ENCODE results near the gene PTCH1.

Gene PTCH1

DNA sequence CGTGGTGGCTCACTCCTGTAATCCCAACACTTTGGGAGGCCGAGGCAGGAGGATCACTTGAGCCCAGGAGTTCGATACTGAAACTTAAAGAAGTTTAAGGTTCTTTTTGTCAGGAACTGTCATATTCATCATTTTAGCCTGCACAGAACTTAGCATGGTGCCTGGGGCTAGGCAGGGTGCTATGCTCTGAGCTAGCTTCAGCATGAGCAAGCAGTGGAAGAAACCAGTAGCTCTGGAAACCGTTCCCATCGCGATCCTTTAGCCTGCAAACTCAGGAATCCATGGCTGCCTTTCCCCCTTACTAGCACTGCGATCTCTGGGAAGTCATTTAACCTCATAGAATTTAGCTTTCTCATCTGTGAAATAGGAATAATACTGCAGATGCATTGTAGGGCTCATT lies 80.4 kb downstream of the PTCH1 start:
- DNase-seq: no peak

DNA sequence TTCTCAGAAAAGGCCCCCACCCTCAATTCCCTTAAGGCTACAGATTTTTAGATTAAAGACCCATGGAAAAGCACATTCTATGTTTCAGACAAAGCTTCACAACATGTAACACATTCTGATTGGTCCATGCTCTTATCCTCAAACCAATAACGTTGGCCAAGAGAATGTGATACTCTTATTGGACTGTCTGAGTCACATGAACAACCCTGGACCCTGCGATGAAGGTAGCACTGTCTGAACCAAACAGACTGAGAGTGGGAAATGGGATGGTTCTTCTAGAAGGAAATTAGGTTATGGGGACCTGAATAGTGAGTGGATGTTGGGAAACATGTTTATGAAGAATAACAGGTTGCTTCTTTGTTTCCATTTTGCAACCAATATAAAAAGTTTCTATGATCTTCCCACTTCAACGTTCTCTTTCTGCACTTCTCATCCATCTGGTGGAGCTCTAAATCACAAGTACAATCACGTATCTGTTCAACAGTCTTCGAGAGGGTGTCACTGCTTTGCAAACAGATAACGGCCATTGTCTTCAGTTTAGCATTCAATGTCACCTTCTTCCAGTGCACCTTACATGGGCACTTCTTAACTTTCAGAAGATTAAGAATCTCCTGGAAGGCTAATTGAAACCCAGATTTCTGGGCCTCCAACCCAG lies 81.6 kb downstream of the PTCH1 start:
- no peak for DNase-seq

DNA sequence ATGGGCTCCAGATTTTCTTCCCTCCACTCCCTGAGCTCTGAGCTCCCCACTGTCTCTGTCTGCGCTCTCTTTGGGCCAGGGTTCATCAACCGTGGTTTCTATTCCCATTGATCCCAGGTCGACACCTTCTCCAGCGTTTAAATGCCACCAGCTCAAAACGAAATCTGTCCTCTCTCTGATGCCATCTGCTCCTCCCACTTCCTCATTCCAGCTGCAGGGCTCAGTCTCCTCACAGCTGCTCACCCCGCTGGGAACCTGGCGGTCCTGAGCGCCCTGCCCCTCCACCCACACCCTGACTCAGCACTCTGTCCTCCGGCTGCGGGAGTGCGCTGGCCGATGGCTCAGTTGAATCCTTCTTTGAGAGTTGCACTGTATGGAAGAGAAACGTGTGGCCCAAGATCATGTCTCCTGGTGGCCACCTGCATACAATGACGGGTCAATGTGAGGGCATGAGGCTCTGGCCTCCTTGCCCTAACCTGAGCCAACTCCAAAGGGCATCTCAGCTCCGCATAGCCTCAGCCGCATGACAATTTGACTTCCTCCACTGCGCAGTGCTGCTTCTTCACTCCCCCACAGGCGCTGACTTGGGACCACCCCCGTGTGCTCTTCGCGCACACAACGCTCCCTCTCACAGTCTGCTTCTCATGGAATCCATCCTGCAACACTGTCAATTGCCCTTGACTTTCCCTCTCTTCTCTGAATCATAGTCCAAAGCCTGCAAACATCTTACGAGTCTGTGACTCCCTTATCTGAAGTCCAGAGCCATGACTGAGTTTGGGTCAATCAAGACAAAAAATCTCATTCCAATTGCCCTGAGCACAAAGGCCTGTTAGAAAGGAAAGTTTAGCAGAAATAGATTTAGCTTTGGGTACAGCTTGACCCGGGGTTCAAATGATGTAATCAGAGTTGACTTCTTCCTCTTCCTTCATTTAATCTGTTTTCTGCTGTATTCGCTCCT lies 82.4 kb downstream of the PTCH1 start:
- no peak for DNase-seq

- no peak for DNase-seq
Observed at GRCh38 chr9:95433096-95433819, 83.5 kb downstream of the PTCH1 start.

GRCh38 chr9:95431286-95431685 lies 85.5 kb downstream of the PTCH1 start:
- no peak for DNase-seq

GRCh38 chr9:95429948-95430620 lies 86.7 kb downstream of the PTCH1 start:
- no peak for DNase-seq

DNA sequence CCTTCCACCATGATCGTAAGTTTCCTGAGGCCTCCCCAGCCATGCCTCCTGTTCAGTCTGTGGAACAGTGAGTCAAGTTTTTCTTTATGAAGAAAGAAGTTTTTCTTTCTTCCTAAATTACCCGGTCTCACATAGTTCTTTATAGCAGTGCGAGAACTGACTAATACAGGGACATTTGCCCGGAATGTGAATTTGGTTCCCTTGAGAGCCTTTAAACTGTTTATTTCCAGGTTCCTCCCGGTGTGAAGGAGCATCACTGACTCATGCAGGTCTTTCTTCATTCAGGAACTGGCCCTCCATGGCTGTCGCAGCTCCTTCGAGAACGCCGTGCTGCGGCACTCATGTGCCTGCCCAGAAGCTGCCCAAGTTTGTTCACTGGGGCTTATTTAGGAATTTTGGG lies 87.7 kb downstream of the PTCH1 start:
- DNase-seq: no peak

- no peak for DNase-seq
Observed at GRCh38 chr9:95425910-95426551, 90.7 kb downstream of the PTCH1 start.

GRCh38 chr9:95422650-95423049 lies 94.1 kb downstream of the PTCH1 start:
- DNase-seq: no peak

DNA sequence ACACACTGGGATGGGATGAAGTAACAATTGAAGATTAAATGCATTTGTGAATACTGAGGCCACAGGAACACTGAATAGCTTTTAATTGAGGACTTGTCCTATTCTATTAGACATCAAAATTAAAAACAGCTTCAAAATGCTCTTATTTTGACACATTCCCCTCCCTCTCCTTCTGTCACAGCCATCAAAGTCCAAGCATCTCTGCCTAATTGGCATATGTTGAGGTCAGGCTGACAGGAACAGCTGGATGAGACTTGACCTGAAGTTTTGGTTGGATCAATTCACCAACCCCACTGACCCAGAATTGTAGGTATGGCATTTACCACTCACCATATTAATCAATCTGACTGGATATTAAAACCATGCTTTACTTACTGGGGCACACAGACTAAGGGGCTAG lies 96.3 kb downstream of the PTCH1 start:
- DNase-seq: no peak

- no peak for DNase-seq
Observed at GRCh38 chr9:95419444-95419843, 97.3 kb downstream of the PTCH1 start.

DNA sequence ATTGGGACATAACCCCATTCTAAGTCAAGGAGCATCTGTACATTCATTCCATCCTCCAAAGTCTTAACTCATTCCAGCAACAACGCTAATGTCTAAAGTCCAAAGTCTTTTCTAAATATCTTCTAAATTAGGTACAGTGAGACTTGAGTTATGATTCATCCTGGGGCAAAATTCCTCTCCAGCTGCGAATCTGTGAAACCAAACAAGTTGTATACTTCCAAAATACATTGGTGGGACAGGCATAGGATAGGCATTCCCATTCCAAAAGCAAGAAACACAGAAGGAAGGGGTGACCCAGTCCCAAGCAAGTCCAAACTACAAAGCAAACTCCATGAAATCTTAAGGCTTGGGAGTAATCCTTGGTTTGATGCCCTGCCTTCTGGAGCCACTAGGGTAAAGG lies 101.6 kb downstream of the PTCH1 start:
- DNase-seq: no peak

DNA sequence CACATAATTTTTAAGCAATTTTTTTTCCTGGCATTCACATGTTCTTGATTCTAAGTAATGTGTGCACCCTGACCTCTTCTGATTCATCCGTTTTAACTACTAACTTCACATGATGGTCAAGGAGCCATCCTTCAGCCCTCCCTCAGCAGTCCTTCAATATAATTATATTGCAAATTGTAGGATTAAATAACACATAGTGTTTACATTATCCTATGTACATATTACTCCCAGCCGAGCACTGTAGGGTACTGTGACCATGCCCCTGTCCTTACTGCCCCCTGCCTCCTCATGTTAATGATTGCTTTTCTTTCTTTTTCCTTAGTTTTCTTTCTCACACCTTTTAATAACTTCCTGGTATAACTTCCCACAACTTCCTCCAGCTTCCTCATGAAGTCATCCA lies 103.0 kb downstream of the PTCH1 start:
- no peak for DNase-seq

DNA sequence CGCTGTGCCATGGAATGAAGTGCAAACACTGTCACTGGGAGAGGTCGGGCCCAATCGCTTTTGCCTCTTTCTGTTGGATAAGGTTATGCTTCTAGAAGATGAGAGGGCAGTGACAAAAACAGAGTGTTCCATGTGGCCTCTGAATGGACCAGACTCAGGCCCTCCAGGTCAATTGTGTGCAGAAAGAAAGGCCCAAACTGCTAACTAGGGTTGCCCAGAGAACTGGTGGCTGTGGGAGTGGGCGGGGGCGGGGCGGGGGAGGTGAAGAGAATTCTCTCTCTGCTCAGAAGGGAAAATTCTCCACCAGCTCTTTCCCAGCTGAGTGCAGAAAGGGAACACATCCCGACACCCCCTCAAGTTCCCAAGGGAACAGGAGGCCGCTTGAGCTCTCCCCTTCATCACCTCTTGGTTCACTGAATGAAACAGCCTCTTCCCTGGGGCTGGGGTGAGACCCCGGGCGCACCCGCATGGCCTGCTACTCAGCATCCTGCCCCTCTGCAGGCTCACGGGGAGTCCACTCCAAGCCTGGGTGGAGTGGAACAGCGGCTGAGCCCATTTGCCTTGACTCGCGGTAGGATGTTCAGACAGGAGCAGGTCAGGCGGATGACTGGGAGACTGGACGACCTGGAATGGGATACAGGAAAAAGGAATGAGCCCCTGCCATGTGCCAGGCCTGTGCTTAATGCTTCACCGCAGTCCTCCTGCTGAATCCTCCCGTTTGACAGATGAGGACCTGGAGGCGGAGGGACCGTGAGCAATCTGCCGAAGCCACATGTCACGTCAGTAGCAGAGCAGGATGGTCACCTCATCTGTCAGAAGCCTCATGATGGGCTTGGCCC lies 105.5 kb downstream of the PTCH1 start:
- no peak for DNase-seq

DNA sequence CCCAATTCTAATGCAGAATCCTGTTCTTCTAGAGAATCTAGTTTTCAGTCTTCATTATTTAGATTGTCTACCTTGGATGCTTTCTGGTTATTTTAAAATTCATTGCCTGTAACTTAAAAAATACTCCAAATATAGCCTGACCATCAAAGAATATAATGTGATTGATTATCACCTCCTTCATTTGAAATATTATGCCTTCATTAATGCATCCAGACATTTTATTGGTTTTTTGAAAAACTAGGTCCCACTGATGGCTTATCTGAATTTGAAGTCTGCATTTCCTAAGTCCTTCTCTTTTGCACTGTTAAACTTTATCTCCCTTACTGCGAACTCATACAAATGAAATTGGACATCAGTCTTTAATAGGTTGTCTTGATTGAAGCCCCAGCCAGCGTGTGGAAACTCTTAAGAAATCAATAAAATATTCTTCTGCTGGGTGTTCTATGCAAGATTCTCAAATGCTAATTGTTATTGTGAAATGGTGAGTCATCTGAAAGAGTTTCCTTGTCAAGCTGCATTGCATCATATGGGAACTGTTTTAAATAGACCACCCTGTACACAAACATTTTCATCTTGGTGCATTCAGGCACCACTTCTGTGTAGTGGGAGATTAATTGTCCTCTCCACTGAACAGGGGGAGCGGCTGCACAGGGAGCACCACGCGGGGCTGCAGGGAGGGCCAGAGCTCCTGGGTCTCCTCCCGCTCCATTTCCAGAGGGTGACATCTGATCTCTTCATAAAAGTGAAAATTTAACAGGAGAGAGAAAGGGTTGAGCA lies 106.9 kb downstream of the PTCH1 start:
- no peak for DNase-seq

- no peak for DNase-seq
Observed at GRCh38 chr9:95407524-95407923, 109.2 kb downstream of the PTCH1 start.

- DNase-seq: no peak
Observed at GRCh38 chr9:95406121-95406520, 110.7 kb downstream of the PTCH1 start.

- no peak for DNase-seq
Observed at GRCh38 chr9:95399261-95399660, 117.5 kb downstream of the PTCH1 start.

Measured in NCI-H2171 (cell line).